Cardiac muscle cell (in vitro differentiated cells and primary cell): ENCODE data around the gene ORC5. TPM values are rescaled to one million over a fixed set of nuclear protein-coding genes. Genes with fewer than 3 reads are reported as not detected.
A peak's percentile ranks its signal among the peaks of the same experiment; 100 is the strongest.

Experiments used
- DNase-seq, 2 donors: peaks; one replicate each; pipeline versions ENCODE4 v3.0.0 to v3.0.0-alpha.2; 2010 to 2017; ENCODE audit warnings: low read depth in 1 of 2, low spot score in 1 of 2
- H3K27ac ChIP-seq: fragments of 200-600 bp; sonication (generic); 2 replicates; pipeline ENCODE4 v1.5.1; 2016
- H3K27me3 ChIP-seq: fragments of 200-600 bp; sonication (generic); 2 replicates; pipeline ENCODE4 v1.6.0; 2016; ENCODE audit warnings: control low read depth
- H3K36me3 ChIP-seq: fragments of 200-600 bp; sonication (generic); 2 replicates; pipeline ENCODE4 v1.5.1; 2016; ENCODE audit warnings: control low read depth
- H3K4me1 ChIP-seq: fragments of 200-600 bp; sonication (generic); 2 replicates; pipeline ENCODE4 v1.8.1; 2017; ENCODE audit warnings: low read depth, mild to moderate bottlenecking, mixed run types
- H3K4me3 ChIP-seq: fragments of 200-600 bp; sonication (generic); 2 replicates; pipeline ENCODE4 v1.5.1; 2016; ENCODE audit warnings: mild to moderate bottlenecking
- H3K9me3 ChIP-seq: fragments of 200-600 bp; sonication (generic); 2 replicates; pipeline ENCODE4 v1.5.1; 2017; ENCODE audit warnings: low read depth, mild to moderate bottlenecking, control low read depth
- polyA plus RNA-seq: library from polyadenylated mRNA; unstranded; fragments of >200 nt; fragmentation: Nextera tagmentation; extraction: Ambion mirVana; gene quantifications from 2 replicates; pipeline ENCODE4 v1.2.1, GENCODE V29; 2016
- total RNA-seq: library from RNA; depleted of rRNA; stranded (reverse); fragments of >200 nt; gene quantifications from 2 replicates; pipeline ENCODE4 v1.2.3, GENCODE V29; 2016
- TF ChIP-seq, protein P1 (sequence below): IDR thresholded peaks from 2 replicates; pipeline ENCODE4 v1.5.1; 2012; ENCODE audit warnings: low read depth, mild to moderate bottlenecking, low read length

ORC5 gene
- total and polyA plus RNA-seq, 2 experiments from 2014 or later, result 20.4 to 66.5 TPM

- DNase-seq, result no peak
- Histone ChIP-seq H3K9me3 (no peaks in the 10 kb centered on the region), H3K27ac (no peak overlapping the region), H3K27me3 (no peaks in the 10 kb centered on the region), H3K36me3 (no peaks in the 10 kb centered on the region), H3K4me3 (no peak overlapping the region), H3K4me1 (peaks cover 10% of the 10 kb centered on the region)
- TF ChIP-seq, protein P1, sequence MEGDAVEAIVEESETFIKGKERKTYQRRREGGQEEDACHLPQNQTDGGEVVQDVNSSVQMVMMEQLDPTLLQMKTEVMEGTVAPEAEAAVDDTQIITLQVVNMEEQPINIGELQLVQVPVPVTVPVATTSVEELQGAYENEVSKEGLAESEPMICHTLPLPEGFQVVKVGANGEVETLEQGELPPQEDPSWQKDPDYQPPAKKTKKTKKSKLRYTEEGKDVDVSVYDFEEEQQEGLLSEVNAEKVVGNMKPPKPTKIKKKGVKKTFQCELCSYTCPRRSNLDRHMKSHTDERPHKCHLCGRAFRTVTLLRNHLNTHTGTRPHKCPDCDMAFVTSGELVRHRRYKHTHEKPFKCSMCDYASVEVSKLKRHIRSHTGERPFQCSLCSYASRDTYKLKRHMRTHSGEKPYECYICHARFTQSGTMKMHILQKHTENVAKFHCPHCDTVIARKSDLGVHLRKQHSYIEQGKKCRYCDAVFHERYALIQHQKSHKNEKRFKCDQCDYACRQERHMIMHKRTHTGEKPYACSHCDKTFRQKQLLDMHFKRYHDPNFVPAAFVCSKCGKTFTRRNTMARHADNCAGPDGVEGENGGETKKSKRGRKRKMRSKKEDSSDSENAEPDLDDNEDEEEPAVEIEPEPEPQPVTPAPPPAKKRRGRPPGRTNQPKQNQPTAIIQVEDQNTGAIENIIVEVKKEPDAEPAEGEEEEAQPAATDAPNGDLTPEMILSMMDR, result no peak
These were observed 71.3 kb downstream of the ORC5 start for GRCh38 chr7:104136561-104136960.

GRCh38 chr7:104135760-104136558 is 71.9 kb downstream of the ORC5 start:
- peaks cover 10% of the 10 kb centered on the region for H3K4me1 ChIP-seq
- H3K27me3 ChIP-seq, result no peaks in the 10 kb centered on the region
- H3K4me3 ChIP-seq, result no peak overlapping the region
- H3K9me3 ChIP-seq, result no peaks in the 10 kb centered on the region
- no peak overlapping the region for H3K27ac ChIP-seq
- H3K36me3 ChIP-seq, result no peaks in the 10 kb centered on the region
- TF ChIP-seq, protein P1, result no peak
- DNase-seq, result no peak

- Histone ChIP-seq H3K4me3 (no peak overlapping the region), H3K27me3 (no peaks in the 10 kb centered on the region), H3K27ac (peak overlapping the region; percentile 24), H3K36me3 (no peaks in the 10 kb centered on the region), H3K9me3 (no peaks in the 10 kb centered on the region), H3K4me1 (peaks cover 10% of the 10 kb centered on the region)
- TF ChIP-seq, protein P1, result no peak
- peak; percentile 25 to 27 for DNase-seq
These were observed 74.6 kb downstream of the ORC5 start for GRCh38 chr7:104133238-104133637.

GRCh38 chr7:104130726-104131125 is 77.1 kb downstream of the ORC5 start:
- H3K27me3 ChIP-seq, result no peaks in the 10 kb centered on the region
- TF ChIP-seq, protein P1, result no peak
- H3K36me3 ChIP-seq, result no peaks in the 10 kb centered on the region
- no peak overlapping the region for H3K27ac ChIP-seq
- DNase-seq, result no peak
- no peaks in the 10 kb centered on the region for H3K9me3 ChIP-seq
- H3K4me3 ChIP-seq, result no peak overlapping the region
- peaks cover 20% of the 10 kb centered on the region for H3K4me1 ChIP-seq

DNA sequence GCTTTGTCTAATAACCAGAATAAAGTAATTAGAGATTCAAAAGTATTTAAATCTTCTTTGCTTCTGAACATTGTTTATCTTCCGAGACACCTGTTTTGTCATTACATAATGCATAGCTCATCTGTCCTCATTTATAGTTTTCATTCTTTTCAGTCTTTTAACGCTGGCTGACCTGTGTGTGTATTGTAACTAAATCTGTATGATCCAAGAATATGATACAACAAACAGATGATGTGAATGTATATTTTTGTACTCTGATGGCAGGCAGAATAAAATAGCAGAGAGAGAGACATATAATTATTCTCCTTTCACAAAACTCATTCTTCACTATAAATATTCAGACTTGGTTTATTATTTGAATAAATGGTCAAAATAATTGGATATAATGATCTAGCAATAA is 80.6 kb downstream of the ORC5 start:
- H3K4me3 ChIP-seq, result no peak overlapping the region
- H3K36me3 ChIP-seq, result no peaks in the 10 kb centered on the region
- H3K4me1 ChIP-seq, result peaks cover 9% of the 10 kb centered on the region
- no peaks in the 10 kb centered on the region for H3K9me3 ChIP-seq
- H3K27ac ChIP-seq, result no peak overlapping the region
- TF ChIP-seq, protein P1, result no peak
- DNase-seq, result no peak
- H3K27me3 ChIP-seq, result no peaks in the 10 kb centered on the region
